H1 (cell line): Measurements from ENCODE around the gene GNG13. TPM values are rescaled to one million over a fixed set of nuclear protein-coding genes. Genes with fewer than 3 reads are reported as not detected.

Experiments used
- CTCF ChIA-PET: fragments of 300-600 bp; sonication (Branson Sonifier 250); formaldehyde crosslinking; loops from one replicate; lab custom pipeline; 2021; ENCODE audit not compliant: partially characterized antibody; lab: Charles Lee
- POLR2A ChIA-PET: fragments of 300-600 bp; sonication (Branson Sonifier 250); formaldehyde crosslinking; loops from one replicate; lab custom pipeline; 2021; ENCODE audit warnings: inconsistent platforms; ENCODE audit not compliant: partially characterized antibody; lab: Charles Lee
- DNase-seq, 2 experiments: peaks; one replicate each; pipeline versions ENCODE4 v3.0.0 to v3.0.0-alpha.2; 2010 to 2022; ENCODE audit warnings: low spot score in 2 of 2, low read depth in 1 of 2, mixed read lengths in 1 of 2
- FAIRE-seq: peaks from 2 replicates; lab custom pipeline; 2011; peaks lifted over from hg19 to GRCh38; lab: Jason Lieb, UNC
- H2AFZ ChIP-seq: 2 replicates; pipeline ENCODE4 v1.8.1; 2012; ENCODE audit warnings: low read length, inconsistent platforms
- H2AK5ac ChIP-seq: 2 replicates; pipeline ENCODE4 v1.6.1; 2013; ENCODE audit warnings: low read depth, low read length
- H2BK120ac ChIP-seq: replicated peaks from 2 replicates; pipeline ENCODE3; 2013; ENCODE audit warnings: low read depth, low read length, inconsistent platforms
- H2BK12ac ChIP-seq: 2 replicates; pipeline ENCODE4 v1.6.1; 2013; ENCODE audit warnings: low read depth, low read length
- H2BK15ac ChIP-seq: 2 replicates; pipeline ENCODE4 v1.6.1; 2013; ENCODE audit warnings: low read length
- H2BK20ac ChIP-seq: 2 replicates; pipeline ENCODE4 v1.6.1; 2013; ENCODE audit warnings: low read length
- H2BK5ac ChIP-seq: 2 replicates; pipeline ENCODE4 v1.6.1; 2013; ENCODE audit warnings: low read depth, low read length
- H3K14ac ChIP-seq: 2 replicates; pipeline ENCODE4 v1.6.1; 2013; ENCODE audit warnings: inconsistent platforms; ENCODE audit not compliant: insufficient read length
- H3K18ac ChIP-seq: 2 replicates; pipeline ENCODE4 v1.6.1; 2013; ENCODE audit warnings: low read length; ENCODE audit errors: extremely low read depth
- H3K23ac ChIP-seq: 2 replicates; pipeline ENCODE4 v1.6.1; 2013; ENCODE audit warnings: inconsistent platforms; ENCODE audit not compliant: insufficient read length
- H3K23me2 ChIP-seq: 2 replicates; pipeline ENCODE4 v1.6.1; 2013; ENCODE audit warnings: low read depth, low read length
- H3K27ac ChIP-seq: 2 replicates; pipeline ENCODE4 v1.6.1; 2011; ENCODE audit warnings: low read depth, low read length, inconsistent platforms
- H3K27me3 ChIP-seq, 4 experiments: replicated peaks in 1 of 4; 1 replicate in 1 of 4; 2 replicates in 3 of 4; pipeline versions ENCODE4 v1.6.1 to v1.8.1; 2011 to 2013; ENCODE audit warnings: low read length in 3 of 4, mild to moderate bottlenecking in 3 of 4, inconsistent platforms in 2 of 4, mixed read lengths in 2 of 4, moderate library complexity in 1 of 4; ENCODE audit not compliant: control insufficient read depth in 3 of 4, insufficient read depth in 3 of 4; ENCODE audit errors: extremely low read depth in 1 of 4
- H3K36me3 ChIP-seq, 4 experiments: 2 replicates each; pipeline versions ENCODE4 v1.6.1 to v1.8.1; 2011 to 2013; ENCODE audit warnings: mild to moderate bottlenecking in 4 of 4, low read length in 3 of 4, moderate library complexity in 2 of 4, control low read depth in 1 of 4, inconsistent platforms in 1 of 4; ENCODE audit not compliant: insufficient read depth in 4 of 4, control insufficient read depth in 2 of 4
- H3K4ac ChIP-seq: replicated peaks from 2 replicates; pipeline ENCODE3; 2013; ENCODE audit warnings: low read length, low read depth, mixed read lengths, inconsistent platforms; ENCODE audit not compliant: insufficient read length
- H3K4me1 ChIP-seq, 4 experiments: replicated peaks in 1 of 4; 1 replicate in 1 of 4; 2 replicates in 3 of 4; pipeline versions ENCODE4 v1.6.1 to v1.8.1; 2011 to 2013; ENCODE audit warnings: low read length in 3 of 4, inconsistent platforms in 2 of 4, mixed read lengths in 1 of 4; ENCODE audit not compliant: insufficient read depth in 4 of 4, control insufficient read depth in 3 of 4
- H3K4me2 ChIP-seq, 2 experiments: 2 replicates each; pipeline versions ENCODE4 v1.6.1 to v1.8.1; 2011 to 2013; ENCODE audit warnings: low read depth in 2 of 2, low read length in 2 of 2, control low read depth in 1 of 2, inconsistent platforms in 1 of 2, mild to moderate bottlenecking in 1 of 2; ENCODE audit not compliant: insufficient read depth in 1 of 2
- H3K4me3 ChIP-seq, 4 experiments: fragments of 200-600, 300-600 bp in 1 of 4; sonication (generic), shearing (Covaris generic), sonication (Bioruptor Twin) in 1 of 4; 2 replicates each; pipeline versions ENCODE4 v1.5.1 to v1.8.1; 2011 to 2016; ENCODE audit warnings: low read length in 4 of 4, low read depth in 3 of 4, control low read depth in 2 of 4, inconsistent platforms in 2 of 4, mild to moderate bottlenecking in 2 of 4, mixed read lengths in 1 of 4, moderate library complexity in 1 of 4; ENCODE audit not compliant: insufficient read depth in 2 of 4; ENCODE audit errors: extremely low read depth in 1 of 4
- H3K56ac ChIP-seq: replicated peaks from 2 replicates; pipeline ENCODE3; 2013; ENCODE audit warnings: low read depth, mild to moderate bottlenecking, mixed read lengths, low read length, inconsistent platforms; ENCODE audit not compliant: insufficient read length
- H3K79me1 ChIP-seq: 2 replicates; pipeline ENCODE4 v1.6.1; 2013; ENCODE audit warnings: low read depth, low read length, control low read depth
- H3K79me2 ChIP-seq, 2 experiments: 2 replicates each; pipeline versions ENCODE4 v1.6.1 to v1.8.1; 2012 to 2013; ENCODE audit warnings: low read length in 2 of 2, mild to moderate bottlenecking in 2 of 2, inconsistent platforms in 1 of 2; ENCODE audit not compliant: insufficient read depth in 2 of 2, control insufficient read depth in 1 of 2
- H3K9ac ChIP-seq, 4 experiments: replicated peaks in 1 of 4; 1 replicate in 1 of 4; 2 replicates in 3 of 4; pipeline versions ENCODE4 v1.6.1 to v1.8.1; 2011 to 2013; ENCODE audit warnings: low read depth in 3 of 4, low read length in 3 of 4, control low read depth in 2 of 4, mild to moderate bottlenecking in 2 of 4, moderate library complexity in 2 of 4, inconsistent platforms in 1 of 4; ENCODE audit errors: extremely low read depth in 1 of 4
- H3K9me3 ChIP-seq, 2 experiments: 2 replicates each; pipeline versions ENCODE4 v1.6.1 to v1.8.1; 2012 to 2013; ENCODE audit warnings: mild to moderate bottlenecking in 2 of 2, moderate library complexity in 2 of 2, control low read depth in 1 of 2, inconsistent platforms in 1 of 2, low read depth in 1 of 2, low read length in 1 of 2, mixed read lengths in 1 of 2; ENCODE audit not compliant: insufficient read depth in 2 of 2
- H4K20me1 ChIP-seq, 2 experiments: replicated peaks in 1 of 2; 2 replicates each; pipeline versions ENCODE3 to v1.8.1; 2011 to 2013; ENCODE audit warnings: inconsistent platforms in 2 of 2, low read length in 2 of 2, mild to moderate bottlenecking in 1 of 2; ENCODE audit not compliant: insufficient read depth in 2 of 2, control insufficient read depth in 1 of 2
- H4K5ac ChIP-seq: 2 replicates; pipeline ENCODE4 v1.6.1; 2013; ENCODE audit warnings: low read length, low read depth, mixed read lengths, inconsistent platforms; ENCODE audit not compliant: insufficient read length
- H4K8ac ChIP-seq: 2 replicates; pipeline ENCODE4 v1.8.0; 2013; ENCODE audit warnings: mild to moderate bottlenecking, moderate library complexity, low read length, inconsistent platforms; ENCODE audit not compliant: insufficient read depth; ENCODE audit errors: extremely low read depth
- H4K91ac ChIP-seq: replicated peaks from 2 replicates; pipeline ENCODE3; 2013; ENCODE audit warnings: low read length, mixed read lengths, inconsistent platforms; ENCODE audit not compliant: insufficient read length
- NANOG ChIP-seq: IDR thresholded peaks from 2 replicates; pipeline ENCODE4 v1.6.1; 2011; ENCODE audit warnings: low read length, low read depth, mild to moderate bottlenecking, inconsistent platforms; ENCODE audit not compliant: insufficient read depth, poor library complexity, severe bottlenecking
- TAF7 ChIP-seq: optimal IDR thresholded peaks from 2 replicates; pipeline ENCODE3; 2011; ENCODE audit warnings: low read depth, mild to moderate bottlenecking, inconsistent platforms, low read length, moderate library complexity, borderline replicate concordance
- WGBS, 2 experiments: shearing (Covaris generic) in 1 of 2; methylation state at CpG; one replicate each; pipeline versions ENCODE4 v1.1.6 to v1.1.7; 2013 to 2015; ENCODE audit warnings: low lambda C conversion rate in 2 of 2, mixed read lengths in 2 of 2, inconsistent platforms in 1 of 2, low coverage in 1 of 2, missing lambda C conversion rate in 1 of 2; ENCODE audit not compliant: insufficient replicate concordance in 2 of 2, insufficient coverage in 1 of 2, insufficient read length in 1 of 2; ENCODE audit errors: extremely low coverage in 1 of 2, missing lambda C conversion rate in 1 of 2; 5-methylcytosine and 5-hydroxymethylcytosine counted together
- polyA plus RNA-seq, 7 experiments: library from polyadenylated mRNA; depleted of rRNA in 3 of 7; stranded (reverse) in 5 of 7; unstranded in 2 of 7; fragments of >200 nt in 5 of 7; fragments of 200-250 nt in 2 of 7; gene quantifications; 1 replicate in 5 of 7; 2 replicates in 1 of 7; 4 replicates in 1 of 7; pipeline versions ENCODE4 v1.2.1 to v1.2.3, GENCODE V29; 2011 to 2013; ENCODE audit warnings: missing spikeins in 2 of 7, mixed read lengths in 2 of 7
- total RNA-seq: library from RNA; stranded (reverse); fragmentation: NEBNext Ultra II Directional; extraction: Animal tissue kit (Norgen Biotek cat#: 25700); gene quantifications from 2 replicates; pipeline ENCODE4 v1.2.1, GENCODE V29; 2021

The GNG13 gene
- total and polyA plus RNA-seq, 2 of the 8 experiments (the other 6 are each of a cell fraction or from before 2014, with no cell fraction given) = not detected

DNA sequence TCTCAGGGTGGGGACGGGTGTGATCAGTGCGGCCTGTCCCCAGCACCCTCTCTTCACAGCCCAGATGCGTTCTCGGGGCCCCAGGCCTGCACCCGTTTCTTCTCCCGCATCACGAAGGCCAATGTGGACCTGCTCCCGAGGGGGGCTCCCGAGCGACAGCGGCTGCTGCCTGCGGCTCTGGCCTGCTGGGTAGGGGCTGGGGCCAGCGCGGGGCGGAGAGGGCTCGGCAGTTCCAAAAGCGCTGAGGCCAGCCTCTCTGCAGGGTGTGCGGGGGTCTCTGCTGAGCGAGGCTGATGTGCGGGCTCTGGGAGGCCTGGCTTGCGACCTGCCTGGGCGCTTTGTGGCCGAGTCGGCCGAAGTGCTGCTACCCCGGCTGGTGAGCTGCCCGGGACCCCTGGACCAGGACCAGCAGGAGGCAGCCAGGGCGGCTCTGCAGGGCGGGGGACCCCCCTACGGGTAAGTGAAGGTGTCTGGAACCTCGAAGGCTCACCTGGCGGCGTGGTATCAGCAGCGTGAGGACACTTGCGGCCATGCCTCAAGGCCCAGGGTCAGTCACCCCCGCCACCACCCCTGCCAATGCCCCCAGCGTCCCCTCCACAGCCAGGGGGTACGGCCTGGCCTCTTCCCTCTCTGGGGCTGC lies 35.6 kb downstream of the GNG13 start:
- no peak overlapping the region for H2BK20ac ChIP-seq
- H3K9me3 ChIP-seq = no peaks in the 10 kb centered on the region
- no peak for FAIRE-seq
- H4K91ac ChIP-seq = no peak overlapping the region
- no peak overlapping the region for H2AFZ ChIP-seq
- no peak overlapping the region for H3K18ac ChIP-seq
- no peak overlapping the region for H2BK12ac ChIP-seq
- no peaks in the 10 kb centered on the region; the same call in 1 of the 2 replicates for H3K23me2 ChIP-seq
- no peak overlapping the region for H3K9ac ChIP-seq
- no peak for DNase-seq
- no peak overlapping the region for H3K4ac ChIP-seq
- 91% methylated on average over 13 of the region's 38 CpGs; no CpG with 5 or more reads in 1 of the 2 experiments for WGBS, 2 experiments
- no peak overlapping the region for H3K23ac ChIP-seq
- ChIA-PET POLR2A (interaction anchor here (1.1 kb wide), 1 partner anchor 45 kb away, joined by 3 read pairs; no protein-coding TSS in a partner anchor), CTCF (interaction anchor here (0.7 to 1.6 kb wide), 2 partner anchors 9 to 19 kb away, joined by 3 read pairs; no protein-coding TSS in a partner anchor)
- no peak overlapping the region for H4K8ac ChIP-seq
- no peak overlapping the region for H2BK5ac ChIP-seq
- no peaks in the 10 kb centered on the region for H3K79me2 ChIP-seq
- peaks cover 0 to 9% (median 6%) of the 10 kb centered on the region in 4 experiments; a peak in 5 of 7 replicates for H3K4me1 ChIP-seq
- H2BK120ac ChIP-seq = no peak overlapping the region
- no peaks in the 10 kb centered on the region for H3K36me3 ChIP-seq
- H3K27ac ChIP-seq = no peak overlapping the region
- TF ChIP-seq TAF7 (no peak), NANOG (no peak)
- no peak overlapping the region for H3K56ac ChIP-seq
- no peak overlapping the region for H3K4me2 ChIP-seq
- H3K14ac ChIP-seq = no peak overlapping the region
- H3K79me1 ChIP-seq = no peaks in the 10 kb centered on the region
- H3K27me3 ChIP-seq = no peaks in the 10 kb centered on the region
- no peak overlapping the region for H2AK5ac ChIP-seq
- H4K20me1 ChIP-seq = no peaks in the 10 kb centered on the region
- no peak overlapping the region for H2BK15ac ChIP-seq
- no peak overlapping the region for H3K4me3 ChIP-seq
- H4K5ac ChIP-seq = no peak overlapping the region
